G401 (cell line): Measurements from ENCODE around the gene RAF1. TPM values are rescaled to one million over a fixed set of nuclear protein-coding genes. Genes with fewer than 3 reads are reported as not detected.

ENCODE experiments used
- DNase-seq: peaks from one replicate; pipeline ENCODE4 v3.0.0-alpha.2; 2015; ENCODE audit warnings: low spot score
- in situ Hi-C: cut with HindIII; loops from 2 replicates; pipeline ENCODE4 v1.10.0; 2016; ENCODE audit warnings: low sequenced_read_pairs, mixed read lengths
- total RNA-seq: library from RNA; depleted of rRNA; stranded (reverse); fragments of >200 nt; shearing (Covaris generic); gene quantifications from 2 replicates; pipeline ENCODE4 v1.2.3, GENCODE V29; 2014

RAF1 gene
- total RNA-seq, 1 experiment from 2014 or later, result 84.4 TPM

DNA sequence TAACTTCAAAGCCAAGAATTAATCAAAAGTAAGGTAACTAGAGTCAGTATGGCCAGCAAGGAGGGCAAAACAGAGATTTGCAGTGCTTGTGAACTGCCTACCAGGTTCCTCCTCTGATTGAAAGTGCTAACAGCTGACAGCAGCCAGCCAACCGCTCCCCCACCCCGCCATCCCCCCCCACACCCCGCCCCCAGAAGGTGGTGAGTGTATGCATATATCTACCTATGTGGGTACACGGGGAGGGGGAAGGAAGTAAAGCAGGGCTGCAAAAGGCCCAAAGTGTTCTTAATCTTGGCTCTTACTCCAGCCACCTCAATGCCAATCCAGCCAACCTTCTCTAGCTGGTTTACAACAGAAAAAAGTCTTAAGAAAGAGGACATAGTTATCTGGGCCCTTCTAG lies 50.7 kb downstream of the RAF1 start:
- no peak for DNase-seq
- in situ Hi-C loops, result no loop called here

DNA sequence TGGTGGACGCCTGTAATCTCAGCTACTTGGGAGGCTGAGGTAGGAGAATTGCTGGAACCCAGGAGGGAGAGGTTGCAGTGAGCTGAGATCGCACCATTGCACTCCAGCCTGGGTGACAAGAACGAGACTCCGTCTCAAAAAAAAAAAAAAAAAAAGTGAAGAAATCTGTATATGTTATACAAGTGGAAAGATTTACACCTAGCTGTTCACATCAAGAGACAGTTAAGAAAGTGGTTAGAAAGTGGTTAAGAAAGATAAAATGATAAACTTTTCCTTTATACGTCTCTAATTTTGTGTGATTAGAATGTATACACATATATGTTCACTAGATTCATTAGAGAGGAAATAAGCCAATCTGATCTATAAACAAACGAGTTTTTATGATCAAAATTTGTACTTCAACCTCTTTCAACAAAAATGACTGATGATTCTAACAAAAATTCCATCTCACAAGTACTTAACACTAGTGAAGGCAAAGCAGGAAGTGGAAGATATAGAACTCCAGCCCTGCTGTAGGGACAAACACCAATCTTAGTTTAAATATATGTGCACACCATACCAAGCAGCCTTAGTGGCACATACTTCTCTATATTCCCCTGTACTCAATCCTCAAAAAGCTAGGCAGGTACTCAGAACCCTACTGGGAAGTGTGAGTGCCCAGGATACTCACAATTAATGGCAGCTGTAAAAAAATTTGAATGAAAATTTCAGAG lies 51.2 kb downstream of the RAF1 start:
- in situ Hi-C loops, result no loop called here
- DNase-seq, result no peak

DNA sequence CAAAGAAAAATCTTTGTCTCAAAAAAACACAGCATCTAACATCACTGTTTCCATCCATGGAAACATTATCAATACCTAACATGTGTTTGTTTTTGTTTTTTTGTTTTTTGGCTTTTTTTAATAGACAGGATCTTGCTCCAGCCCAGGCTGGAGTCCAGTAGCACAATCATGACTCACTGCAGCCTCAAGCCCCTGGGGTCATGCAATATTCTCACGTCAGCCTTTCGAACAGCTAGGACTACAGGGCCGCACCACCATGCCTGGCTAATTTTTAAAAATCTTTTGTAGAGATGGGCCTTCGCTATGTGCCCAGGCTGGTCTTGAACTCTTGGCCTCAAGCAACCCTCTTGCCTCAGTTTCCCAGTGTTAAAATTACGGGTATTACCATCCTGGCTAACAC lies 52.8 kb downstream of the RAF1 start:
- in situ Hi-C loops, result no loop called here

DNA sequence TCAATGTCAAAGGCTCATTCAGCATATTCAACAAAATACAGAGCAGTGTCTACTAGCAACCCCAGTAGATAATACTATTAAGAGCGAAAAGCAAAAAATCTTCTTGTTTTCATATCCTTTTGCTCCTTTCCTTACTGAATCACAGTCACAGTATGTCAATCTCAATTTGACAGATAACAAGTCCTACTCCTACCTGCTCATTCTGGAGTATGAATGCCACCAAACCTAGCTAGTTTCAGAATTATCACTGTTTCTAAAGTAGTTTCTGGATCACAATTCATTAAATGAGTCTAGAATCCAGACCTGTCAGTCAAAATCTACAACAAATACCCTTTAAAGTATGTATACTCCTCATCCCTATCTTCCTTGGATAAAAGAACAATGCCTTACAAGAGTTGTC lies 55.5 kb downstream of the RAF1 start:
- DNase-seq, result no peak
- in situ Hi-C loops, result no loop called here

More for the DNA sequence above, 52.8 kb downstream of the RAF1 start:
- no peak for DNase-seq

DNA sequence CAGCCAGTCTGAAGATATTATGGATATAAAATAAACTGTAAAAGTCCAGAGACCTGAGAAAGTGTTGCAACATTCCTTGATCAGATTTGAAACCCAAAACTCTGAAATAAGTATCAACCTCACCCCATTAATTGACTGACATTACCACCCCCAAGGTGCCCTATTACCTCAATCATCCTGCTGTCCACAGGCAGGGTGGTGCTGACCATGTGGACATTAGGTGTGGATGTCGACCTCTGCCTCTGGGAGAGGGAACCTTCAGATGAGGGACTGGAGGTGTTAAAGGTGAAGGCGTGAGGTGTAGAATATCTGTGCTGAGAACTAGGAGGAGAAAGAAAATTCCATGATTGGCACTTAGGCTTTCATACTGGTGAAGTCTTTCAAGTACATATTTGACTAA lies 59.9 kb downstream of the RAF1 start:
- DNase-seq, result no peak
- in situ Hi-C loops, result no loop called here

DNA sequence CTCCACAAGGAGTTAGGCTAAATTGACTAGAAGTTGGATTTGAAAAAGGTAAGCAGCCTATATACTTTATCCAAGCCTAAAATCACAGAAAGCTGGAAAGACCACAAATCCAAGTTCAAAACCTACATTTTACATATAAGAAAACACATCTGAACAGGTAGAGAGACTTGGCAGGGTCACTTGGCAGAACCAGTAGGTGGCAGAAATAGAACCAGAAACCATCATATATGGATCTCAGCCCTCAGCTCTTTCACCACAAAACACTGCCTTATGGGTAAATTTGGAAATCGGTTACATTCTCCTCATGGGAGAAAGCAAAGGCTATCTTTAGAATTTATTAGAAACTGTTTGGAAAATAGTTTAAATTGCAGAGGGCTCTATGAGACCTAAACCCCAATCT lies 62.8 kb downstream of the RAF1 start:
- DNase-seq, result no peak
- in situ Hi-C loops, result no loop called here

DNA sequence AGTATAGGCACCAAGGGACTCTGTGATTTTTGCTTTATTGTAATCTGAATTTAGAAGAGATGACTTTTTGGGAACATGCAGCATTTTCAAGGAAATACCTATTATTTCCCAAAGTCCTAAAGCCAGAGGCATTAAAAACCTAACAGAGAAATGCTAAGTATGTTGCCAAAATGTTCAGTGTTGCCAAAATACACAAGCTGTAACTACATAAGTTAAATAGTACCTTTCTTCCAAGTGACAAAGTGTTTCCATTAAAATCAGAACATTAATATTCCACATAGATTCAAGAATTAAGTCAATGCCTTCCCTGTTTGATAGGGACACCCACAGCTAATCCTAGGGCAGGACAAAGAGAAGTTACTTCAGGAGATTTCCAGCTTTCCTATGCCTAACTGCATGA lies 65.0 kb downstream of the RAF1 start:
- no peak for DNase-seq
- in situ Hi-C loops, result no loop called here

DNA sequence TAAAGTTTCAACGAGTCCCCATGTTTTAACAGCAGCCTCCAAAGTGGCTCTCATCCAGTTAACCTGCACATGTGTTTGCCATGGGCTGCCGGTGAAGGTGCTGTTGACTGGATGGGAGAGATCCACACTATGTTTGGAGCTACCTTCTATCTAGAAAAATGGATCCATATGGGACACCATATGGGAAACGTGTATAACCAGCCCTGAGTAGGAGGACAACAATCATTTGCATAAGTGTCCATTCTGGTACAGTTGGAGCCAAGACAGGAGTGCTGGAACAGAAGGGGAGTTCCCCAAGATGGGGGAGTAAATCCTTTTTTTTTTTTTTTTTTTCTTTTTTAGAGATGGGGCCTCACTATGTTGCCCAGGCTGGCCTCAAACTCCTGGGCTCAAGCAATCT lies 70.4 kb downstream of the RAF1 start:
- DNase-seq, result no peak
- in situ Hi-C loops, result no loop called here

DNA sequence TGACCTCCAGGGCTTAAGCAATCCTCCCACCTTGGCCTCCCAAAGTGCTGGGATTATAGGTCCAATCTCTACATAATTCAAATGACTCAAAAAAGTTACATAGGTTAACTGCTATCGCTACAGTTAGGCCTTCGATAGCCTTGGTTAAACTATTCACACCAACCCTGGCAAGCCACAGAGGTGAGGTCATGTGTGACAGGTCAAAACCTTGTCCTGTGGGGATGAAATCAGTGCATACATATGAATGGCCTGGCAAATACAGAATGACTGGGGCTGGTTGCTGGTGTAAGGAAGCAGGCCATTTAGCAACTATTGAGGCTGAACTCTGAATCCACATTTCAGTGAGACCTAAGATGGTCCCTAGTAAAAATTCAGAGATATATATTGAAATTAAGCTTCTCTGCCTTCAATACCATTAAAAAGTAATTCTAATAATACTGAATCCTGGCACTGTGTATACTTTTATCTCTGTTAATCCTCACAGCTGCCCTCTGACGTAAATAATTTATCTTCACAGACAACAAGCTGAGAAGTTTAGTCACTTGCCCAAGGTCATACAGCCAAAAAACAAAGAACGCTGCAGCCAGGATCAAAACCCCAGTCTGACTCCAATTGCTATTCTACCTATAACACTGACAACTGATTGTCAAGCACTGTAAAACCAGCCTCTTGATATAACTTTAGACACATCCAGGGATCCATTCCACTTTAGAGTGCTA lies 71.8 kb downstream of the RAF1 start:
- no peak for DNase-seq
- in situ Hi-C loops, result no loop called here

DNA sequence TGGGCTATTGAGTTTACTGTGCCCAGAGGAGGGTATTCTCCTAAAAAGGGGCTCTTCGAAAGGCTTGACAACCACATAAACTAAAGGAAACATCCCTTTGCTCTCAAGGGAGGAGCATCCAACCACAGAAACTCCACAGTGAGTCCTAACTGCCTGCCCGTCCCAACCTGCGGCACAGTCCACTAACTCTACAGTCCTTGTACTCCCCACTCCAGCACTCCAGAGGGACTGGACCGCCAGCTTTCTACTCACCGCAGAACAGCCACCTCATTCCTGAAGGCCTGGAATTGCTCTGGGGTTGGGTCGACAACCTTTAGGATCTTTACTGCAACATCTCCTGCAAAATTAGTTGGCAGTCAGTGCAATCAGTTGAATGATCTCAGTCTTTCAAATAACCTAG lies 72.5 kb downstream of the RAF1 start:
- in situ Hi-C loops, result no loop called here
- no peak for DNase-seq

DNA sequence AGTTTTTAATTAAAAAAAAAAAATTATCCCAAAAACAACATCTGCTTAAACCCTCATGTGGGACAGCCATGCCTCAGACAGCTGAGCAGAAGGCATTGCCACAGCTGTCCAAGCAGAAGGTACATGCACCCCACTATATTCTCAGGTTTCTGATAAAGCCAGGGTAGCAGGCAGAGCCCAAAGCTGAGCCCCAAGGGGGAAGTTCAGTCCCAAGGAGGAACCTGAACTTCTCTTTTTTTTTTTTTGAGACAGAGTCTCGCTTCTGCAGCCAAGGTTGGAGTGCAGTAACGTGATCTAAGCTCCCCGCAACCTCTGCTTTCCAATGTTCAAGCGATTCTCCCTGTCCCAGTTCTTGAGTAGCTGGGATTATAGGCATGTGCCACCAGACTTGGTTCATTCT lies 73.8 kb downstream of the RAF1 start:
- DNase-seq, result no peak
- in situ Hi-C loops, result no loop called here

DNA sequence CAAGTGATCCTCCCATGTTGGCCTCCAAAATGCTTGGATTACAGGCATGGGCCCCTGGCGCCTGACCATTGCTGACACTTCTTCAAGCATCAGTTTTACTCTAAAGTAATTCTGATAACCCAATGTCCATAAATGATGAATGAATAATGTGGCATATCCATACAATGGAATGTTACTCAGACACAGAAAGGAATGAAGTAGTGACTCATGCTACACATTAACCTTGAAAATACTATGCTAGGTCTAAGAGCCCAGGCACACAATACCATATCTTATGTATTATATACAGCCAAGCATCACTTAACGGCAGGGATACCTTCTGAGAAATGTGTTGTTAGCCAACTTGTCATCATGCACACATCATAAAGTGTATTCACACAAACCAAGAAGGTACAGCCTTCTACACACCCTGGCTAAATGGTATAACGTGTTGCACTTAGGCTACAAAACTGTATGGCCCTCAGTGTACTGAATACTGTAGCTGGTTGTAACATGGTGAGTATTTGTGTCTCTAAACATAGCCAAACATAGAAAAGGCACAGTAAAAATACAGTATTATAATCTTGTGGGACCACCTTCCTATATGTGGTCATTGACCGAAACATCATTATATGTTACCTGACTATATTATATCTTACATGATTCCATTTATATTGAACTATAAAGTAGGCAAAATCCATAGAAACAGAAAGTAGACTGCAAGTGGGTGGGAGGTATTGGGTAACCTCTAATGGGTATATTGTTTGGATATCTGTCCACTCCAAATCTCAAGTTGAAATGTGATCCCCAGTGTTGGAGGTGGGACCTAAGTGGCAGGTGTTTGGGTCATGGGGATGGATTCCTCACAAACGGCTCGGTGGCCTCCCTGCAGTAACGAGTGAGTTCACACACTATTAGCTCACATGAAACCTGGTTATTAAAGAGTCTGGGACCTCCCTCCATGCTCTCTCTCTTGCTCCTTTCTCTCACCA lies 75.6 kb downstream of the RAF1 start:
- DNase-seq, result no peak
- in situ Hi-C loops, result no loop called here

DNA sequence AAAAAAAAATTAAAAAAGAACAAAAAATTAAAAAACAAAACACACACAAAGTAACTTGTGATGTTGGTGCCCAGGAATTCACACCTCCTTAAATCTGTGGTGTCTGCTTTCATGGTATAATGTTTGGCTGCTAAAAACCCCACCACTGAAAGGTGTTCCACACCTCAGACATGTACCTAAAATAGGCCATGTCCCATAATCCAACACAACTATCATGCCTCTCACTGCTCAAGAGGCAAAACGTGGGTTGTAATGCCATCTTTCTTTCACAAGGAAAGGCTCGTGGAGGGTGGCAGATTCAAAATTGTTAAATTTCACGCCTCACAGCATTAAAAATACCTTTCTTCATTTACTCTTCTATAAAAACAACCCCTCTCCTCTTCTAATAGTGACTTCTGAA lies 77.5 kb downstream of the RAF1 start:
- DNase-seq, result no peak
- in situ Hi-C loops, result no loop called here

DNA sequence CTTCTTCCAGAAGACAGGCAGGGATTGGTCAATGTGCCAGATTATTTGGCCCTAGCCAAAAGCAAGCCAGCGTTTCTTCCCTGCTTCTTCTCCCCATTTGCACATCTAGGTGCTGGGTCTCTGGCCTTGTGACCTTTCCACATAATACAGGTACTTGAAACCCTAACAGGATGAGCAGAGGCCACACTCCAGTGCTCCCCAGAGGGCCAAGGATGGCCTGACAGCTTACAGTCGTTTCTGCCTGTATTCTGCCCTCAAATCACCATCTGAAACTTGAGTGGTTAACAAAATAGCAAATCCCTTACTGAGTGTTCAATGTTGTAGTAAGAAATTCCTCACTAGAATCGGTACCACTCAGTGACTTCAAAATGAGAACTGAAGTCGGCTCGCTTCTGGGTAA lies 77.9 kb downstream of the RAF1 start:
- DNase-seq, result no peak
- in situ Hi-C loops, result no loop called here

DNA sequence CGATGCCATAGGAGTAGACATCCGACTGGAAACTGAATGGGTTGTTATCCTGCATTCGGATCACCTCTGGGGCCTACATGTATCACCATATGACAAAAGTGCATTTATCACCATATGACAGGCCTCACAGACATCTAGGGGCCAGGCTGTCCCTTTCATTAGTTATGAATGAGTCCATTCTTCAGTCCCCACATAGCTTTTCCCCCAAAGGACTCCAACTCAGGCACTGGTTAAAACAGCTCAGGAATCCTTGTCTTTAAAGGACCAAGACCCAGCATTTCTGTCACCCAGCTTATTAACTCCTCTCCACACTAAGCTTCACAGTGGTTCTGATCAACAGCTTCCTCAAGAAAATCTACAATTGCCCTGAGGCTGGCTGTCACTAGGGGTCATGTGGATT lies 78.7 kb downstream of the RAF1 start:
- in situ Hi-C loops, result no loop called here
- no peak for DNase-seq

DNA sequence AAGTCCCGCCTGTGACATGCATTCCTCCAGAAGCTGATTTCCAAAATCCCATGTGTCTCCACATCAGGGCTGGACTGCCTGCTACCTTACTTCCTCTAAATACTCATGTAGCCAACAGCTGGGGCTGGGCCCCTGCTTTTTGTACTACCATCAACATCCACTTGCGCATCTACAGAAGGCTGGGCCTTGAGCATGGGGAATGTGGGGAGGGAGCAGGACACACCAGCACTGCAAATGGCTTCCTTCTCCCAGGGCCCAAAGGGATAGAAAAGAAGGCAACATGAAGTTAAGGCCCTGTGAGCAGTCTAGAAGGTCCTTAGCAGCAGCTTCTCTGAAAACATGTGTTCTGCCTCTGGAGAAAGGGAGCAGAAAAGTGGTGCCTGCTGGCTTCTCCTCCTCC lies 79.8 kb downstream of the RAF1 start:
- no peak for DNase-seq
- in situ Hi-C loops, result no loop called here

DNA sequence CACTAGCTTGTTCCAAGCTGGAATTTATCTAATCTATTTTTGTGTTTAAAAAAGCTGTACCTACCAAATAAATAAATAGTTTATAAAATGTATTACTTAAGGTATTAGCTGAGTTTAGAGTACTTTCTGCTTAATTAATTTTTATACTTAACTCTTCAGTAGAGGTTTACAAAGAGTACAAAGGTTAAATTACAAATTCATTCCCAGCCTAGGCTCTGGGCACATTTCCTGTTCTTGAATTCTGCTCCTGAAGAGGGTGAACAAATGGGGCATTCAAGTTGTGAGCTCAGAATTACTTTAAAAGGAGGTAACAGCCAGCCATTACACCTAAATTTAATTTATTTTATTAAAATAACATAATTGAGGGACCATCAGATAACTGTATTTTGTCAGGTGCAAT lies 80.6 kb downstream of the RAF1 start:
- in situ Hi-C loops, result no loop called here
- no peak for DNase-seq

DNA sequence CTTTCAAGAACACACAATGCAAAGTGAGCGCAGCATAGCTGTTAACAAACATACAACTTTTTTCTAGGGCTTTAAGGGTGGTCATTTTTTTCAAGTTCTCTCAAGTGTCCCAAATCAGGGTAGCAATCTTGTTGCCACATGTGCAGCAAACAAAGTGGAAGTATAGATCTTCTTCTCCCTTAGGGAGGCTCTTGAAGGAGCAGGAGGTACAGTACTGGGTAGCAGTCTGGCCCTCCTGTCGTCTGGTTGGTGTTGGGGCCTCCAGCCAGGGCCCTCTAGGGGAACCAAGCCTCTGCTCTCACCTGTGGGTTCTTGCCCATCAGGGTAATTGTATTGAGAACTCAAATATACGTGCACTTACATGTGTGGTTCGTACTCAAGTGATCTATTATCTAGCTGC lies 81.2 kb downstream of the RAF1 start:
- no peak for DNase-seq
- in situ Hi-C loops, result no loop called here

DNA sequence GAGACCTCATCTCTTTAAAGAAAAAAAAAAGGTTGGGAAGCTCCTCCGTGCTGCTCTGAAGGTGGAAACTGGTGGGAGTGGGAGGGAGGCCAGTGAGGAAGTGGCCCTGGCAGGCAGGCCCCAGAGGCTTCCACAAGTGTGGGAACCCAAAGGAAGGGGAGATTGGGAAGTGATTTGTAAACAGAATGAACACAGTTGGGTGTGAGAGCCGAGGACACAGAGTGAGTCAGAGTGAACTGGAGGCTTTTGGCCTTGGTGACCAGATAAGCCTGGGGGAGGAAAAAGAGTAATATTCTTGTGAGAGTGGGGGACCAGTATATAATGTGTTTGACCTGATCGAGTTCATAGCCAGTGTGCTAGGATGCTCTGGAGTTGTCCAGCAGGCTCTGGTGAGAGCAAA lies 84.0 kb downstream of the RAF1 start:
- in situ Hi-C loops, result no loop called here
- no peak for DNase-seq

DNA sequence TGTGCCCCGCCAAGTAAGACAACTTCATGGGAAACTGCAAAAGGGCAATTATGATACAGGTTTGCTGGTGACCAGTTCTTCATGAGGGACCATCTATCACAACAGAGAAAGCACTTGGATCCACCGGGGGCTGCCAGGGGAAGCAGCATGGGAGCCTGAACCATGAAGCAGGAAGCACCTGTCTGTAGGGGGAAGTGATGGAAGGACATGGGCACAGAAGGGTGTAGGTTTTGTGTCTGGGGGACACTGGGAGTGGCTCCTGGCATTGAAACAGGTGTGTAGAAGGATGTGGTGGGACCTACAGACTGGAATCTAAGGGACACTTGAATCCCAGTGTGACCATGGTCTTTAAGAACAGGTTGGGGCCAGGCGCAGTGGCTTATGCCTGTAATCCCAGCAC lies 84.5 kb downstream of the RAF1 start:
- no peak for DNase-seq
- in situ Hi-C loops, result no loop called here
